H54 (cell line): ENCODE results near the gene THSD7A.

Source experiments
- DNase-seq: peaks from one replicate; pipeline ENCODE4 v3.0.0; 2011; ENCODE audit warnings: low spot score, mixed read lengths; ENCODE audit not compliant: insufficient read length
- FAIRE-seq: peaks from 3 replicates; lab custom pipeline; 2011; peaks lifted over from hg19 to GRCh38; lab: Jason Lieb, UNC
- POLR2A ChIP-seq: IDR thresholded peaks from 2 replicates; pipeline ENCODE4 v1.6.1; 2011; ENCODE audit warnings: low read depth, mild to moderate bottlenecking, low read length

Gene THSD7A

GRCh38 chr7:11358637-11359036 is 473.4 kb downstream of the THSD7A start:
- TF ChIP-seq POLR2A, result no peak
- DNase-seq (no peak), FAIRE-seq (no peak)

- no peak for TF ChIP-seq POLR2A
- FAIRE-seq (no peak), DNase-seq (no peak)
These were observed 476.5 kb downstream of the THSD7A start for GRCh38 chr7:11355399-11356005.

GRCh38 chr7:11346302-11346701 is 485.7 kb downstream of the THSD7A start:
- no peak for DNase-seq
- peak; percentile 52 for FAIRE-seq
- TF ChIP-seq POLR2A, result no peak

DNA sequence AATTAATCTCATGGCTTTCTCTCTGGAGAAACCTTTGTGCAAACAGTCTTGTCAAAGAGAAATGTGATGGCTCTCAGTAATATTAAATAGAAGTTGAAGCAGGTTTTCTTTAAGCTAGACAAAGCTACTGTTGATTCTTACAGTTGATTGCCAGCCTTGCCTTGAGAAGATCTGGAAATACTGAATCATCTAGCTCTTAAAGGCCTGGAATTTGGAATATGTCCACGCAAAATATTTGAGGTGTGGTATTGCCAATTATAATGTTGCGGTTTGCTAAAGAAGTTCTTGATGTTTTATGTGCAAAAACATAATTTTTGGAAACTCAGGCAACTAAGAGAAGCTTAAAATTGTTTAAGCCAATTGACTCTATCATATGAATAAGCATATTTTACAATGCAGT is 486.4 kb downstream of the THSD7A start:
- DNase-seq (no peak), FAIRE-seq (peak; percentile 50)
- TF ChIP-seq POLR2A, result no peak

DNA sequence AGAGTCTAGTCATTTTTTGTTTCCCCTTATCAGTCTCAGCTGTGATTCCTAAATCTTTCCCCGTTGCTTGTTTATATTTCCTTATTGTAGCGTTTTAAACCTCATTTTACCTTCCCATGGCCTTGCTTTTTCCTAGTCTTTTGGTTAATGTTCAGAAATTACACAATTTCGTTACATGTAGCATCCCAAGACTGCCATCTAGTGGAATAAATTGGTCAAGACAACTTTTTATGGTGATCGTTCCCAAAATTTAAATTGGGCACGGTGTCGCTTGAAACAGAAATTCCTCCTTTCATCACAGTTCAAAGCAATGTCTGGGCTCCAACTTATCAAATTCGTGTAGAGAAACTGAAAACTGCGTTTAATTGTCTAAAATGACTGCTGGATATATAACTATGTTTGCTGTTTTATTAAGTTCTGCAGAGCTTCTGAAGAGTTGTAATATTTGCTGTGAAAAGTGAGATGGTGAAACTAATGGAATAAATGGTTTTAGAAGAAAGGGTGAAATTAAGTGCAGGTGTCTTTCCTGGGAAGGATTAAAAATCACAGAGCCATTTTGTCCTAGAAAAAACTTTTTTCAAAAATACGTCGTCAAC is 488.1 kb downstream of the THSD7A start:
- no peak for TF ChIP-seq POLR2A
- peak; percentile 97 for FAIRE-seq
- no peak for DNase-seq

GRCh38 chr7:11343136-11343535 is 488.9 kb downstream of the THSD7A start:
- FAIRE-seq (peak; percentile 45), DNase-seq (no peak)
- TF ChIP-seq POLR2A, result no peak

DNA sequence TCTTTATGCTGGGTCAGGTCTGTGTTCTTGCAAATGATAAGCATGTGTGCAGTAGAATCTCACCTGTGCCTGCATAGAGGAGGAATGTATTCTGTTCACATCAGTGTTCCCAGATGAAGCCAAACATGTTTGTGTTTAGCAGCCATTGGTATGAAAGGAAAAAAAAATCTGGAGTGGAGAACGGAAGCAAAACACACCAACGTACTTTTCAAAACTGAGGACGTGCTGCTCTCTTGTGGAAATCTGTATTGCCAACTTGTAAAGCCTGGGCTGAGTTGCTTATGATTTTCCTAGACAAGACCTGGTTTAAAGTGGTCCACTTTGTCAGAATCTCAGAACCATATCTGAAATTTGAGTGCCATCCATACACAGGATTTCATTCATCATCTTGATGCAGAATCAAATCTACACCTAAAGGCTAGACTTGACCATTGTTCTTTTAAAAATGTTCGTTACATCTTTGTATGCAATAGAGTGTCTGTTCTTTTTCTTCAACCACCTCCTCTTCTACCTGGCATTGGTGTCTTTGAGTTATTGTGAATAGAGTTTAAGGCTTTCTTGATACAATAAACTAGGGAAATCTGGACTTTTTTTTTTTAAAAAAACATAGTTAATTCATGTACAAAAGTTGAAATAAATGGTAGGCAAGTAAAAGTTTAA is 490.6 kb downstream of the THSD7A start:
- FAIRE-seq (peak; percentile 88), DNase-seq (no peak)
- no peak for TF ChIP-seq POLR2A

DNA sequence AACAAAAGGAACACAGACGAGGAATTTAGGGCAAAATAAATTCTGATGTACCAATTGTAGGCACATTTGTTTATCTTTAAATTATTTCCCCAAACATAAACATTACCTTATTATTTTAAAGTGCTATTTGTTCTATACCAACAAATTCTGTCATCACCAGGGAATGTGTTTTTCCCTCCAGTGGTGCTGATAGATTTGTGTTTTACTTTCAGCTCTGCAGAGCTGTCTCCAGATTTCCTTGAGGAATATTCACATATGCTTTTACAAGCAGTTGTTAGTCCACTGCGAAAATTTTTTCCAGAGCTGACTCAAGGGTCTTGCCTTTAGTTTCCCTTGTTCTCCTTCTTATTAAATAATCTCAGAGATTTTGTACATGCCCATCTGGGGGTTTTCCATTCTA is 495.6 kb downstream of the THSD7A start:
- DNase-seq, result no peak
- no peak for FAIRE-seq
- no peak for TF ChIP-seq POLR2A

GRCh38 chr7:11335947-11336346 is 496.1 kb downstream of the THSD7A start:
- FAIRE-seq (no peak), DNase-seq (no peak)
- no peak for TF ChIP-seq POLR2A

DNA sequence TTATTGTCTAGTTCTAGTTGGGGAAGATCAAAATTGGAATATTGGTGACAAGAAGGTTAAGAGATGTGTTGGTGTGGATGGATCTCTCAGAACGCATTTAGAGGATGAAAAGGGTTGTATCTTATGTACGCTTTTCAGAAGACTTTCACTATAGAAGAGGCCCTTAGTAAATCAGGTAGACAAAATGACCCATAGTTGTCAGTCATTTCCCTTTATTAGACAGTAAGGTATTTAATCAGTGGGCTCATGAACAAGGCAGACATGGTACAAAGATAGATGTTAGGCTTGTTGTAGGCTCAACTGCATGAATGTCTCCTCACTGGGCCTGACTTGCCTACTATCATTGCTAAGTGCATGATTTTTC is 499.2 kb downstream of the THSD7A start:
- no peak for TF ChIP-seq POLR2A
- DNase-seq (no peak), FAIRE-seq (no peak)

DNA sequence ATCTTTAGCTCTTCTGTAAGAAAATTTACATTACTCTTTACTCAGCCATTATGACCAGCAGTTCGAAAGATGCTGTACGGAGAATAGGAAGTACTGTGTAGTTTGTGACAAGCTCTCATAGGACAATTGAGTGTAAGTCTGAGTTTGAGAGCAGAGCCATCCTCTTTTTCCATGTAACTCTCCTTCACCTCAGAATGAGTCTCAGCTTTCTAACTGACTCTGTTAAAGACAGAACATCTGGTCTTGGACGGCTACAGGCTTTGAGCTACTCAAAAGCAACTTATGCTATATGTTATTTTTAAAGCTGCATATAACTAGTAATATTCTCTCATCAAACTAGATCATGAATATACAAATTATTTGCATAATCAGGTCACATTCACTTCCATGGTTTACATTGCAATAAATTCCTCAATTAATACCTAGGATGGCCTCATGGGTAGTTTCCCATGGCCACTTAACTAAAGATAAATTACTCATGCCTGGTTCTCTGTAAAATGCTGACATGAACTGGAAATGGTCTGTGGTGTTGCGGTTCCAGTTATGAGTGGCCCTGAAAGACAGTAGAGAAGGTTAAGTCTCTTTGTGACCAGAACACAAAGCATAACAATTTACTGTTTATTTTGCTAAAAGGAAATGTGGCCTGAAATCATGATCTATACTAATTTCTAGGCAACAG is 499.7 kb downstream of the THSD7A start:
- no peak for TF ChIP-seq POLR2A
- DNase-seq, result no peak
- FAIRE-seq, result no peak

GRCh38 chr7:11331128-11332102 is 500.6 kb downstream of the THSD7A start:
- no peak for TF ChIP-seq POLR2A
- no peak for DNase-seq
- no peak for FAIRE-seq

- DNase-seq, result no peak
- no peak for TF ChIP-seq POLR2A
- FAIRE-seq, result no peak
These were observed 501.3 kb downstream of the THSD7A start for GRCh38 chr7:11330717-11331116.
